Endometrial microvascular endothelial cells (primary cell): ENCODE data around the gene PGGHG. TPM values are rescaled to one million over a fixed set of nuclear protein-coding genes. Genes with fewer than 3 reads are reported as not detected.
"Not testable (repeated sequence)": the region's sequence is repeated elsewhere in the genome, so short reads cannot be mapped to it uniquely, and the experiment has no call there.

Experiments used
- in situ Hi-C: cut with HindIII; loops from 2 replicates; pipeline ENCODE4 v1.10.0; 2017; ENCODE audit warnings: low sequenced_read_pairs, low pct_unique_long_range_greater_than_20kb; ENCODE audit errors: inconsistent ontology term
- total RNA-seq: library from RNA; depleted of rRNA; stranded (reverse); fragments of >200 nt; gene quantifications from one replicate; pipeline ENCODE4 v1.2.3, GENCODE V29; 2015; ENCODE audit errors: inconsistent ontology term

Gene PGGHG
- total RNA-seq, 1 donor from 2014 or later = 9.7 TPM

GRCh38 chr11:324593-325517 lies 35.9 kb downstream of the PGGHG start:
- in situ Hi-C loops = not testable (repeated sequence)

DNA sequence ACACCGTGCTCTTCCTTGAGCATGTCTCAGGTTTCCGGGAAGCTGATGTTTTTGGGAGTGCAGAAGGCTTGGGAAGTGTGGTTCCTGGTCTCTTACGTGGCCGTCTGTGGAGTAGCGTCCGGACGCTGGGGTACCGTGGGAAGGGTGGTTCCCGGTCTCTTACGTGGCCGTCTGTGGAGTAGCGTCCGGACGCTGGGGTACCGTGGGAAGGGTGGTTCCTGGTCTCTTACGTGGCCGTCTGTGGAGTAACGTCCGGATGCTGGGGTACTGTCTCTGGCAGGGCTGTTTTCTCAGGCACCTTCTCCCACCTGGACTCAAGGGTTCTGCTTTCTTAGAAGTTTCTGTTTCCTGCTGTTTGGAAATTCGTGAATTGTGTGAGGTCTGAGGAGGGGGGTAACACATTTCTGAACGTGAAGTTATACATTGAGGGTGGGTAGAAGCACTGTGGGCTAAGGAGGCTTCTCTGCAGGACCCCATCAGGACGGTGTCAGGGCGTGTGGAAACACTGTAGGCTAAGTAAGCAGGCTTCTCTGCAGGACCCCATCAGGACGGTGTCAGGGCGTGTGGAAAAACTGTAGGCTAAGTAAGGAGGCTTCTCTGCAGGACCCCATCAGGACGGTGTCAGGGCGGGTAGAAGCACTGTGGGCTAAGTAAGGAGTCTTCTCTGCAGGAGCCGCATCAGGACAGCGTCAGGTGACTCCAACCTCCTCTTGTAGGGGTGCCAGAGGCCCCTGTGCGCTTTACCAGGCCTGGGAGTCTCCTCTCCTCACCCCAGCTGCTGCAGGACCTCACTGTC lies 37.1 kb downstream of the PGGHG start:
- in situ Hi-C loops = no loop called here

- in situ Hi-C loops = no loop called here
Observed at GRCh38 chr11:326592-326841, 37.6 kb downstream of the PGGHG start.

DNA sequence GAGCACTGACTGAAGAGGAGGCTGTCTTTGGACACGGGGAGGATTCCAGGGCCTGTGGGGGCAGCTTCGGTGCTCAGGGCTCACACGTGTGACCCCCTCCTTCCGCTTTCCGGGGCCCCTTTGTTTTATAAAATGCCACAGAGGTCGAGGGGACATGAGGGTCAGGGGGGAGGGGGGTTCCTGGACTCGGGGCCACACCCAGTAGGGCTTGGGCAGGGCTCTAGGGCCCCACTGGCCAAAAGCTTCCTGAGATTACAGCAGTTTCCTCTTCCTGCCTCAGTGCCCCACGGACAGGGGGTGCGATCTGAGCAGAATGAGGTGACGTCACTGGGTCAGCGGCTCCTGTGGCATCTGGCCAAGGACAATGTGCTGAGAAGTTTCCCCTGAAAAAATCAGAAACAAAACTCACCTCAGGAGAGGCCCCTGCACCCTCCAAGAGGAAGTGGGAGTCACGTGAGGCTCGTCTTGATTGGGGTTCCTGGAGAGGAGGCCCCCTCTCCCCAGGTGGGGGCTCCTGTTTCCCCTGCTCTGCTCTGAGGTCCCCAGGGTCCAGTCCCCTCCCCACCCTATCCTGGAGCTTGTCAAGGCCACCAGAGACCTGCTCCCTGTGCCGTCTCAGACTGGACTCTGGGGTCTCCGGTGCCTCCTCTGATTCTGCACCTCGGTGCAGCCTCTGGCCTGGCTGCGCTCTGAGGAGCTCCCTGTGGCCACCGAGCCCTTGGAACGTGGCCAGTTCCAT lies 38.1 kb downstream of the PGGHG start:
- in situ Hi-C loops = no loop called here

DNA sequence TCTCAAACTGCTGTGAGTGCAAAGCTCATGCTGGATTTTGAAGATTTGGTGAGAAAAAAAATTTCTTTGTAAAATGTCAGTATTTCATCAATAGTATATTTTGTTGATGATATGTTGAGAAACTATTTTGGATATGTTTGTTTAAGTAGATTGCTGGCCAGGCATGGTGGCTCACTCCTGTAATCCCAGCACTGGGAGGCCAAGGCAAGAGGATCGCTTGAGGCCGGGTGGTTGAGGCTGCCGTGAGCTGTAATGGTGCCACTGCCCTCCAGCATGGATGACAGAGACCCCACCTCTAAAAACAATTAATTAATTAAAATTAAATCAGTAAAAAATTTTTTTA lies 38.6 kb downstream of the PGGHG start:
- in situ Hi-C loops = no loop called here

DNA sequence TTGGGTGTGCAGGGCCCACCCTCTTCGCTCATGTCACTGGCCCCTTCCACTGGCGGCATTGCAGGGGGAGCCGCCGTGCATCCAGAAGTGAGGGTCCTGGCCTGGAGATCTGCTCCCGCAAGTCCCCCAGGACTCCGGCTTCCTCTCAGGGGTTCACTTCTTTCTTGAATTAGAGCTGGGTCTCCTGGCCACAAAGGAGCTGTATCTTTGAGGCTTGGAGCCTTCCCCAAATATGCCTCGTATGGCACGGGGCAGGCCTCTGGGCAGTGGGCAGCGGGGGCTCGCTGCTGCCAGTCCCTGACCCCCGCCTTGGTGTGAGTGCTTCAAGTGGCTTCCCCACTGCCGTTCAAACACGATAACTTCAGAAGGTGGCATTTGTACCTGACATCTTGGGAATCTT lies 39.1 kb downstream of the PGGHG start:
- in situ Hi-C loops = no loop called here

DNA sequence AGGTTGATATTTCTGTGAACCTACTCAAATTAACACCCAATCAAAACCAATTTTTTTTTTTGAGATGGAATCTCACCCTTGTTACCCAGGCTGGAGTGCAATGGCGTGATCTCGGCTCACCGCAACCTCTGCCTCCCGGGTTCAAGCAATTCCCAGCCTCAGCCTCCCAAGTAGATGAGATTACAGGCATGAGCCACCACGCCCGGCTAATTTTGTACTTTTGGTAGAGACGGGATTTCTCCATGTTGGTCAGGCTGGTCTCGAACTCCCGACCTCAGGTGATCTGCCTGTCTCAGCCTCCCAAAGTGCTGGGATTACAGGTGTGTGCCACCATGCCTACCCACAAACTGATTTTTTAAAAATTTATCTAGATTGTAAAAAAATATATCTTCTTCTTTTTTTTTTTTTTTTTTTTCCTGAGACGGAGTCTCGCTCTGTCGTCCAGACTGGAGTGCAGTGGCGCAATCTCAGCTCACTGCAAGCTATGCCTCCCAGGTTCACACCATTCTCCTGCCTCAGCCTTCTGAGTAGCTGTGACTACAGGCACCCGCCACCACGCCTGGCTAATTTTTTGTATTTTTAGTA lies 39.7 kb downstream of the PGGHG start:
- in situ Hi-C loops = not testable (repeated sequence)

GRCh38 chr11:329886-330253 lies 40.9 kb downstream of the PGGHG start:
- in situ Hi-C loops = no loop called here

GRCh38 chr11:330307-330693 lies 41.4 kb downstream of the PGGHG start:
- in situ Hi-C loops = no loop called here

DNA sequence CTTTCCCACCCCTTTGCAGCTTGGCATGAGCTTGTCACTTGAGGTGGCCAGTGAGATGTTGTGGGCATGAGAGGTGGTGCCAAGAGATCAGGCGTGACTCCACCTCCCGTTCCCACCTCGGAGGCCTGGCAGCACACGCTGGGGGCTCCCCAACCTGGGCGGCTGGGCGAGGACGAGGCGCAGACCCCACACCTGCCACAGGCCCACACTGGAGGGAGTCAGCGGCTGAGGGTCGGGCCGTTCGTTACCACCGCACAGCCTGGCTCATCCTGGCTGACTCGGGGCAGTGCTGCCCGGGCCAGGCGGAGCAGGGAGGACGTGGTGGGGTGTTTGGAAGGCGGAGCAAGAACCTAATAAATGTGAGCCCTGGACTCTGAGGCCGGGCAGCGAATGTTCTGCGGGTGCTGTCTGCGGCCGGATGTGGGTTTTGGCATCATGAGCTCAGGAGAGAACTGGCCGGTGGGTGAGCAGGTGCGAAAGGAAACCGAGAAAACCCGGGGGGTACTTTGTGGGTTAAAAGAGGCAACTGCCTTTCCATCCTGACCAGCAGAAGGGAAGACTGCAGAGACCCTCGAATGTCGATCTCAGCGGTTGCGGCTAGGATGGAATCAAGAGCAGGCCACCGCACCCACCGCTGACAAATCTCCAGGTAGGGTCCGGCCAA lies 41.9 kb downstream of the PGGHG start:
- in situ Hi-C loops = no loop called here

DNA sequence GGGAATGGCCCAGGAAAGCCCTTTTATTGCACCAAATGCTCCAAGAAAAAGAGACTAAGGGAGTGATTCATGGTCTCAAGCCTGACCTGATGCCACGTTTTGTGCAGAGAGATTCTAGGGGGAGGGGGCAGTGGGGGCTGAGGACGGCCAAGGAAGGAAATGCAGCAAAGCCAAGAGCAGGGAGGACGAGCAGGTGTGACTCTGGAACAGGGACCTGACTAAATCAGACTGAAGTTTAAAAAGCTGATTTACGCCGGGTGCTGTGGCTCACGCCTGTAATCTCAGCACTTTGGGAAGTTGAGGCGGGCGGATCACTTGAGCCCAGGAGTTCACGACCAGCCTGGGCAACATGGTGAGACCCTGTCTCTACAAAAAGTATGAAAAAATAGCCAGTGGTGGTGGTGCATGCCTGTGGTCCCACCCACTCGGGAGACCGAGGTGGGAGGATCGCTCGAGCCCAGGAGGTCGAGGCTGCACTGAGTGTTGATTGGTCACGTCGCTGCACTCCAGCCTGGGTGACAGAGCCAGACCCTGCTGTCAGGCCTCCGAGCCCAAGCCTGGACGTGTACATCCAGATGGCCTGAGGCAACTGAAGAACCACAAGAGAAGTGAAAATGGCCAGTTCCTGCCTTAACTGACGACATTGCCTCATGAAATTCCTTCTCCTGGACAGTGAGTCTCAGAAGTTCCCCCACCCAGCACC lies 42.6 kb downstream of the PGGHG start:
- in situ Hi-C loops = no loop called here

DNA sequence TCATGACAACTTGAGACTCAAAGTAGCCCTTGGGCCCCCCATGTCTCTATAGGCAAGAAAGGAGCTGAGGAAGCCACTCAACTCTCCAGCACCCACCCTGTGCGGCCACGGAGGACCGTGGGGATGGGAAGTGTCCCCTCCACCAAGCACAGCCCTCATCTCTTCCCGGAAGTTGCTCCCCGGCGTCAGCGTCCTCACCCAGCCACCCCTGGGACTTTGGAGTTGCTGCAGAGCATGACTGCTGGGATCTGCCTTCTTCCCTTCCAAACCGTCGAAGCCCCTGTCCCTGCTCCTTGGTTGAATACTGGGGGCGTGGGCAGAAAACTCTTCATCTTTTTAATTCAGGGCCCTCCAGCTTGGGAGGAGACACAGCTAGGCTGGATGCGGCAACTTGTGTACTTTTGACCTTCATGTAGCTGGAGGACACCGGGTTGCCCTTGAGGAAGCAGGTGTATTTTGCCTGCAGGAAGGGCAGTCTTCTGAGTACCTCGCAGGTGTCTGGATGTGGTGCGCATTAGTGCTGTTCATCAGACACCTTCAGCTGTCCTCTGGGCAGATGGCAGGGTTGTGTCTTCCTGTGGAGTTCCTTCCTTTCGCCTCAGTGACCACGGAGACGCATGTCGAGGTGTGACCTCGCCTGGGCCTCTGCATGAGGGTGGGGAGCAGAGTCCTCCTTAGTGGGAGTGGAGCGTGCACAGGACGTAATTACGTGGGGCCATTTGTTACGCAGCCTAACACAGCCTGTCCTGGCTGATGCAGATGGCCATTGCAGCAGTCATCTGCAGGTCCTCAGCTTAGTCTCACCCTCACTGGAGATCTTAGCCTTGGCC lies 43.9 kb downstream of the PGGHG start:
- in situ Hi-C loops = no loop called here

- in situ Hi-C loops = not testable (repeated sequence)
Observed at GRCh38 chr11:333616-334263, 44.8 kb downstream of the PGGHG start.

- in situ Hi-C loops = no loop called here
Observed at GRCh38 chr11:334264-334994, 45.5 kb downstream of the PGGHG start.

DNA sequence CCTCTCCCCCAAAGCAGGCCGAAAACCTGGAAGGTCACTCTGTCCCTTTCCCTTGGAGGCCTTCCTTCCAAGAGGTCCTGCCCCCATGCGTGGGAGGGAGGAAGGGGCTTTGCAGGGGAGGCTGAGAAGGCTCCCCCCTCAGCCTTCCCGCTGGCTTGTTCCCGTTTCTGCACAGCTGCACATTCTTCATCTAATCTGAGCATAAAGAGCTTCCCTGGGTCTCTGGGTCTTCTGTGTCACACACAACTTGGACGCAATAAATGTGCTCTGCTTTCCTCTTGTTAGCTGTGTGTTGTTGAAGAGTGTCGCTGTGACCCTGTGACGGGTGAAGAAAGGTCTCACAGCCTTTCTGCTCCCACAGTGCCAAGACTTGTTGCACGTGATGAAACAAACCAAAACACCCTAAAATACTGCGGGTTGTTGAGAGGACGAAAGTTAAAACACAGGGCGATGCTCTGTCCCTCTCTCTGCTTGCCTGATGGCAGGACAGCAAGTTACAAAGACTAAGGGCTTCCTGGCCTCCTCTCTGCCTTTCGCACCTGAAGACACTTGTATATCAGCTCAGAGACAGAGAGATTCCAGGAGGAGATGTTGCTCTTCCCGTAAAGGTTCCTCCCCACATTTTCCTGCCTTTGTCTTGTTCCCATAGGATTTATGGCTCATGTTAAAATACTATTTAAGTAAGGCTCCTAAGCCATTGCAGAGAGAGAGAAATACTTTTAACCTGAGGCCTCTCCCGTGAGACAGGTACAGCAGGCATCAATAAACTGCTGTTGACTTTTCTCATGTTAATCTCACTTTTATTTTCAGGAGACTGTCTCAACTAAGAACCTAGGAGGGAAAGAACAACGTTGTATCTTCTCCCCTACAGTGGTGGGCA lies 47.1 kb downstream of the PGGHG start:
- in situ Hi-C loops = no loop called here
